Measurements from ENCODE around the gene GALNT13. TPM values are rescaled to one million over a fixed set of nuclear protein-coding genes. Genes with fewer than 3 reads are reported as not detected.

Gene GALNT13
- polyA plus RNA-seq, 2 of the 4 experiments (the other 2 are of a cell fraction): 12.1 to 15.6 TPM

GRCh38 chr2:154425994-154426393 lies 554.3 kb downstream of the GALNT13 start:
- ChIA-PET CTCF (no interaction called here), POLR2A (no interaction called here)
- no peaks in the 10 kb centered on the region for H3K4me1 ChIP-seq
- ATAC-seq (no peak), DNase-seq (ENCODE audit: low read depth in 1 of 2, low spot score in 1 of 2) (no peak), FAIRE-seq (no peak)
- no peaks in the 10 kb centered on the region for H3K9me3 ChIP-seq
- H3K4me2 ChIP-seq: no peak overlapping the region
- WGBS (ENCODE audit: missing lambda C conversion rate): 76% methylated on average over 1 of the region's 2 CpGs
- TF ChIP-seq USF2 (IDR thresholded peaks at IDR 0.05): no peak
- no peak for TF ChIP-seq JUN (IDR thresholded peaks at IDR 0.05)
- TF ChIP-seq RCOR1 (IDR thresholded peaks at IDR 0.05; ENCODE audit: low read depth, low read length): no peak
- no peak for TF ChIP-seq REST (IDR thresholded peaks at IDR 0.05)
- TF ChIP-seq RAD21 (conservative IDR thresholded peaks at IDR 0.05 in 1 of 2, IDR thresholded peaks at IDR 0.05 in 1 of 2): no peak
- no peak for TF ChIP-seq HMGXB4 (CRISPR knock-in tag; IDR thresholded peaks at IDR 0.05; ENCODE audit: borderline replicate concordance)
- TF ChIP-seq ESRRA (IDR thresholded peaks at IDR 0.05; ENCODE audit: borderline replicate concordance, low read length): no peak
- H3K4me3 ChIP-seq: no peak overlapping the region
- no peak overlapping the region for H3K27ac ChIP-seq

- Histone ChIP-seq H3K9me3 (no peaks in the 10 kb centered on the region), H3K27ac (no peak overlapping the region), H3K4me2 (no peak overlapping the region), H3K4me1 (no peaks in the 10 kb centered on the region), H3K4me3 (no peak overlapping the region)
- no peak for ATAC-seq
- ChIA-PET CTCF (interaction anchor here (1.0 to 1.5 kb wide), 2 partner anchors 25 to 558 kb away, joined by 3 read pairs; no protein-coding TSS in a partner anchor), POLR2A (no interaction called here)
- no peak for TF ChIP-seq HOXB13 (CRISPR knock-in tag; IDR thresholded peaks at IDR 0.05; ENCODE audit: low read depth)
- TF ChIP-seq HOXA7 (CRISPR knock-in tag; IDR thresholded peaks at IDR 0.05): no peak
- no peak for TF ChIP-seq RNF2 (IDR thresholded peaks at IDR 0.05; ENCODE audit: borderline replicate concordance, low read depth)
- TF ChIP-seq MYC (IDR thresholded peaks at IDR 0.05; ENCODE audit: borderline replicate concordance, low read length): no peak
- TF ChIP-seq ZNF302 (CRISPR knock-in tag; IDR thresholded peaks at IDR 0.05): no peak
- no peak for TF ChIP-seq ZFP36 (IDR thresholded peaks at IDR 0.05; ENCODE audit: borderline replicate concordance, partially characterized antibody)
- TF ChIP-seq RCOR1 (IDR thresholded peaks at IDR 0.05; ENCODE audit: low read depth, low read length): no peak
- no peak for TF ChIP-seq KDM5A (IDR thresholded peaks at IDR 0.05)
- no peak for TF ChIP-seq HOXB5 (CRISPR knock-in tag; IDR thresholded peaks at IDR 0.05)
- no peak for TF ChIP-seq E2F6 (IDR thresholded peaks at IDR 0.05; ENCODE audit: borderline replicate concordance, low read depth)
- no peak for TF ChIP-seq NPAS2 (CRISPR knock-in tag; IDR thresholded peaks at IDR 0.05; ENCODE audit: borderline replicate concordance)
- TF ChIP-seq CBX8 (IDR thresholded peaks at IDR 0.05): no peak
- TF ChIP-seq CHD2 (IDR thresholded peaks at IDR 0.05; ENCODE audit: low read length, partially characterized antibody): no peak
- no peak for TF ChIP-seq ZSCAN20 (CRISPR knock-in tag; IDR thresholded peaks at IDR 0.05)
- no peak for TF ChIP-seq PHF8 (IDR thresholded peaks at IDR 0.05; ENCODE audit: borderline replicate concordance, low read depth)
- no peak for TF ChIP-seq NR3C1 (IDR thresholded peaks at IDR 0.05)
- WGBS (ENCODE audit: missing lambda C conversion rate): 94% methylated on average over 2 of the region's 2 CpGs
- DNase-seq (ENCODE audit: low read depth in 1 of 2, low spot score in 1 of 2): no peak
- no peak for FAIRE-seq
Measured at GRCh38 chr2:154427453-154427852, 555.7 kb downstream of the GALNT13 start.
